Tibial artery (tissue), 4 donors: Measurements from ENCODE around the gene TMCO2.
A peak's percentile ranks its signal among the peaks of the same experiment; 100 is the strongest.

Experiments used
- DNase-seq, 2 donors: peaks; one replicate each; pipeline ENCODE4 v3.0.0-alpha.2; 2019
- H3K27ac ChIP-seq, 2 donors: fragments of 200-600 bp; sonication (generic) in 1 of 2; 1 replicate in 1 of 2; 2 replicates in 1 of 2; pipeline ENCODE4 v1.5.1; 2018 to 2019; ENCODE audit warnings: mild to moderate bottlenecking in 1 of 2
- H3K27me3 ChIP-seq, 2 donors: fragments of 200-600 bp; sonication (generic) in 1 of 2; one replicate each; pipeline versions ENCODE4 v1.5.1 to v1.6.0; 2016 to 2019
- H3K36me3 ChIP-seq, 3 donors: fragments of 200-600 bp; sonication (generic) in 2 of 3; one replicate each; pipeline ENCODE4 v1.5.1; 2016 to 2019; ENCODE audit warnings: mild to moderate bottlenecking in 2 of 3
- H3K4me1 ChIP-seq, 4 donors: fragments of 200-600 bp; sonication (generic) in 2 of 4; 1 replicate in 3 of 4; 2 replicates in 1 of 4; pipeline ENCODE4 v1.5.1; 2016 to 2019
- H3K4me3 ChIP-seq, 2 donors: fragments of 200-600 bp; sonication (generic) in 1 of 2; 1 replicate in 1 of 2; 2 replicates in 1 of 2; pipeline ENCODE4 v1.5.1; 2018 to 2019; ENCODE audit warnings: mild to moderate bottlenecking in 2 of 2
- H3K9me3 ChIP-seq, 3 donors: fragments of 200-600 bp; sonication (generic) in 1 of 3; one replicate each; pipeline ENCODE4 v1.5.1; 2016 to 2019
- intact Hi-C: fragments of 100-400 bp; cut with DNase I; formaldehyde crosslinking; loops from one replicate; pipeline ENCODE4 v1.15.0; 2023; ENCODE audit warnings: low total_unique reads
- TF ChIP-seq, protein P1 (sequence below), 2 experiments: fragments of 200-600 bp in 1 of 2; fragments of 450-650 bp in 1 of 2; IDR thresholded peaks; one replicate each; pipeline ENCODE4 v1.5.1; 2017 to 2019; ENCODE audit warnings: antibody characterized with exemption in 2 of 2, mild to moderate bottlenecking in 1 of 2, moderate library complexity in 1 of 2

Gene TMCO2

DNA sequence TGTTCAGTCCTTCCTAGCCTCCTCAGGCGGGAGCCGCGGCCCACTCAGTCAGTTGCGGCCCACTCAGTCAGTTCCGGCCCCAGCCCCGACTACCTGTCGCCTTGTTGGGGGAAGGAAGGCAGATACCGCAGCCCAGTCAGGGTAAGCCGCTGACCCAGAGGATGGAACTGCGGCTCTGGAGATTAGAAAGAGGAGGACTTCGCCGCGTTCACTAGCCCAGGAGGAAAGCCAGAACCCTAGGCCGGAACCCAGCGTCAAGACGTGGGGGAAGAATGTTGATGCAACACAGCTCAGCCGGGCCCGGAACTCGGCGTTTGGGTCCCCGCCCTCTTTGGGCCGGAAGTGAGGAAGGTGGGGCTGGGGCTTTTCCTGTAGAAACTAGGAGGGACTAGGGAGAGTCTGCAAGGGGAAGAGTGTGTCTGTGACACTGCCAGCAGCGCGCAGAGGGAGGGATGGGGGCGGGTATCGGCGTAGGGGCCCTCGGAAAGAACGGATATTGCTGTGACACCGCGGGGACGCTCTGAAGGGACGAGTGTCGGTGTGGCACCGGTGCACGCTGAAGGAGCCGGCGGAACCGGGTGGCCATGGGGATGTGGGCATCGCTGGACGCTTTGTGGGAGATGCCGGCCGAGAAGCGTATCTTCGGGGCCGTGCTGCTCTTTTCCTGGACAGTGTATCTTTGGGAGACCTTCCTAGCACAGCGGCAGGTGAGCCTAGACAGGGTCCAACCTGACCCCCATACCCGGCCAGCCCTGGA, 10.1 kb downstream of the TMCO2 start, which contains the start of gene ZMPSTE24:
Gene ZMPSTE24, plus strand, starts transcription at position 549 of the 757 bp plus-strand sequence. Its CDS starts 36 bp downstream, at position 585.
- Histone ChIP-seq H3K4me3 (peak within 1 kb of the TSS; percentile 92 to 96), H3K9me3 (no peaks in the 10 kb centered on the region), H3K27ac (peak within 1 kb of the TSS; percentile 95 to 96), H3K36me3 (peaks cover 22 to 28% (median 22%) of the 10 kb centered on the region in 3 donors), H3K4me1 (peaks cover 0 to 56% (median 33%) of the 10 kb centered on the region in 4 donors), H3K27me3 (no peaks in the 10 kb centered on the region)
- DNase-seq = peak; percentile 94 to 98
- TF ChIP-seq, protein P1, sequence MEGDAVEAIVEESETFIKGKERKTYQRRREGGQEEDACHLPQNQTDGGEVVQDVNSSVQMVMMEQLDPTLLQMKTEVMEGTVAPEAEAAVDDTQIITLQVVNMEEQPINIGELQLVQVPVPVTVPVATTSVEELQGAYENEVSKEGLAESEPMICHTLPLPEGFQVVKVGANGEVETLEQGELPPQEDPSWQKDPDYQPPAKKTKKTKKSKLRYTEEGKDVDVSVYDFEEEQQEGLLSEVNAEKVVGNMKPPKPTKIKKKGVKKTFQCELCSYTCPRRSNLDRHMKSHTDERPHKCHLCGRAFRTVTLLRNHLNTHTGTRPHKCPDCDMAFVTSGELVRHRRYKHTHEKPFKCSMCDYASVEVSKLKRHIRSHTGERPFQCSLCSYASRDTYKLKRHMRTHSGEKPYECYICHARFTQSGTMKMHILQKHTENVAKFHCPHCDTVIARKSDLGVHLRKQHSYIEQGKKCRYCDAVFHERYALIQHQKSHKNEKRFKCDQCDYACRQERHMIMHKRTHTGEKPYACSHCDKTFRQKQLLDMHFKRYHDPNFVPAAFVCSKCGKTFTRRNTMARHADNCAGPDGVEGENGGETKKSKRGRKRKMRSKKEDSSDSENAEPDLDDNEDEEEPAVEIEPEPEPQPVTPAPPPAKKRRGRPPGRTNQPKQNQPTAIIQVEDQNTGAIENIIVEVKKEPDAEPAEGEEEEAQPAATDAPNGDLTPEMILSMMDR (IDR thresholded peaks at IDR 0.05) = no peak
- intact Hi-C loops = loop anchor here (10.0 kb wide), 1 partner anchor 93 kb away; the partner anchor contains the start of gene RLF

DNA sequence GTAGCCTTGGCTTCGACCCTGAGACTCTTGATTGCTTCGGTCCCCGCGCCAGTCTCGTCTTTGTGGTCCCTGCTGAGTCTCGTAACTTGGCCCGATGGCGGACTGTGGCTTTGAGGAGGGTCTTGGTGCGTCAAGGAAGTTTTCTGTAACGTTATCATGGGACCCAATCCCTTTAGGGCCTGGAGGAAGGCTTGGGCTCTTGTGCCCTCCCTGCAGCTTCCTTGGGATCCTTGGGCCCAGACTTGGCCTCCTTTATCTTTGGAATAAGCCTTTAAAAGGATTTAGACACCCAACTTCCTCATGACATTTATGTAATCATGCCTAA, 10.7 kb downstream of the TMCO2 start:
- Histone ChIP-seq H3K9me3 (no peaks in the 10 kb centered on the region), H3K27me3 (no peaks in the 10 kb centered on the region), H3K4me3 (peak overlapping the region; percentile 92 to 96), H3K4me1 (peaks cover 0 to 61% (median 38%) of the 10 kb centered on the region in 4 donors), H3K27ac (peak overlapping the region; percentile 95 to 96), H3K36me3 (peaks cover 22 to 28% (median 22%) of the 10 kb centered on the region in 3 donors)
- intact Hi-C loops = loop anchor here (10.0 kb wide), 1 partner anchor 94 kb away; the partner anchor contains the start of gene RLF
- peak in 1 of 2 donors; percentile 36 for DNase-seq
- TF ChIP-seq, protein P1 (IDR thresholded peaks at IDR 0.05) = no peak

DNA sequence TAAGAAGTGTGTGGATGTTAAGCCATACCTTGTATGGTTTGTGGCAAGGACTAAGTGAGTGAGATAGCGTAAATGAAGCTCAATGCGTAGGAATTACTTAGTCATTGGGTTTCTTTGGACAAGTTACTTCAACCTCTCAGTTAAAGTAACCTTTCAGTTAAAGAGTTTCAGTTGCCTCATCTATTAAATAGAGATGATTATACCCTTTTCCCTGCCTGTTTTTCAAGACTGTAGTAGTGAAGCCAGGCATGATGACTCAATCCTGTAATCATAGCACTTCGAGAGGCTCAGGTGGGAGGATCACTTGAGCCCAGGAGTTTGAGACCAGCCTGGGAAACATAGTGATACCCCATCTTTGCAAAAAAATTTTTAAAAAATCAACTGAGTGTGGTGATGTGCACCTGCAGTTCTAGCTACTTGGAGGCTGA, 16.6 kb downstream of the TMCO2 start:
- Histone ChIP-seq H3K36me3 (peaks cover 27 to 36% (median 29%) of the 10 kb centered on the region in 3 donors), H3K4me1 (peaks cover 3 to 86% (median 42%) of the 10 kb centered on the region in 4 donors), H3K27ac (peak overlapping the region; percentile 62 to 77), H3K27me3 (no peaks in the 10 kb centered on the region), H3K4me3 (no peak overlapping the region), H3K9me3 (no peaks in the 10 kb centered on the region)
- DNase-seq = no peak
- TF ChIP-seq, protein P1 (IDR thresholded peaks at IDR 0.05) = no peak
- intact Hi-C loops = no loop called here

DNA sequence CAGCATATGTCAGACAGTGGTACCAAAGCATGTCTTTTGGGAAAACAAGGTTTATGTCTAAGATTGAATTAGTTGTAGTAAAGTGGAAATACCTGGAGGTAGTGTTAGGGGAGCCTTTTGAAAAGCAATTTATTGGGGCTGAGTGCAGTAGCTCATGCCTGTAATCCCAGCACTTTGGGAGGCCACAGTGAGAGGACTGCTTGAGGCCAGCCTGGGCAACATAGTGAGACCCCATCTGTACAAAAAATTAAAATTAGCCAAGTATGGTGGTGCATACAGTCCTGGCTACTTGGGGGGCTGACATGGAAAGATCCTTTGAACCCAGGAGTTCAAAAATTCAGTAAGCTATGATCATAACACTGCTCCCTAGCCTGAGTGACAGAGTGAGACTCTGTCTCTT, 17.6 kb downstream of the TMCO2 start:
- Histone ChIP-seq H3K36me3 (peaks cover 32 to 39% (median 38%) of the 10 kb centered on the region in 3 donors), H3K27me3 (no peaks in the 10 kb centered on the region), H3K4me1 (peaks cover 3 to 78% (median 36%) of the 10 kb centered on the region in 4 donors), H3K9me3 (no peaks in the 10 kb centered on the region), H3K4me3 (no peak overlapping the region), H3K27ac (peak overlapping the region; percentile 72 to 77)
- TF ChIP-seq, protein P1 (IDR thresholded peaks at IDR 0.05) = no peak
- intact Hi-C loops = no loop called here
- no peak for DNase-seq

DNA sequence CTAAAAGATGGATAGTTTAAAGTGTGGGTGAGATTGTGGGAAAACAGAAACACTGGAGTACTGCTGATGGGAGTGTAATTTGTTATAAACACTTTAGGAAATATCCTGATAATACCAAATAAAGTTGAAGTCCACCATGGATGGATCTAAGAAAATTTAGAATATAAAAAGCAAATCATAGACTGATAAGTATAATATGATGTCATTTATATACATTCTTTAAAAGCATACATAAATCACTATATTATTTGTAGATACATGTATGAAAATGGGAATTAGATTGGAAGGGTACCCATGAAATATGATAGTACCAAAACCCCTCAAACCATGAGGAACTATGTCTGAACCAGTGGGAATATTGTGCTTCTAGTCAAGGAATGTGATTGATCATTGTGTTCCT, 18.2 kb downstream of the TMCO2 start:
- DNase-seq = no peak
- Histone ChIP-seq H3K27ac (peak overlapping the region; percentile 72 to 77), H3K36me3 (peaks cover 37 to 43% (median 38%) of the 10 kb centered on the region in 3 donors), H3K9me3 (no peaks in the 10 kb centered on the region), H3K27me3 (no peaks in the 10 kb centered on the region), H3K4me3 (no peak overlapping the region), H3K4me1 (peaks cover 3 to 74% (median 35%) of the 10 kb centered on the region in 4 donors)
- TF ChIP-seq, protein P1 (IDR thresholded peaks at IDR 0.05) = no peak
- intact Hi-C loops = no loop called here
